Panc1 (cell line): ENCODE measurements around the gene OTOG. TPM values are rescaled to one million over a fixed set of nuclear protein-coding genes. Genes with fewer than 3 reads are reported as not detected.

Source experiments
- ATAC-seq: fragments of 200-7000 bp; cut with Tn5 transposase; 2 replicates; pipeline ENCODE4 v1.9.1; 2020; ENCODE audit warnings: mild to moderate bottlenecking, moderate library complexity
- BruUV-seq: library from RNA; stranded (reverse); fragments of 400-500 nt; replicated peaks from 2 replicates; lab custom pipeline; 2021; lab: Mats Ljungman, UMichigan
- CTCF ChIA-PET: fragments of 300-600 bp; sonication (Branson Sonifier 250); formaldehyde crosslinking; loops from one replicate; lab custom pipeline; 2022; ENCODE audit warnings: antibody characterized with exemption; lab: Charles Lee
- POLR2A ChIA-PET: fragments of 300-600 bp; sonication (Branson Sonifier 250); formaldehyde crosslinking; loops from one replicate; lab custom pipeline; 2022; ENCODE audit warnings: antibody characterized with exemption; lab: Charles Lee
- DNase-seq: peaks from one replicate; pipeline ENCODE4 v3.0.0-alpha.2; 2010; ENCODE audit warnings: low read depth, low spot score
- H3K27ac ChIP-seq: 2 replicates; pipeline ENCODE4 v1.5.1; 2011; ENCODE audit warnings: mild to moderate bottlenecking, low read length, inconsistent platforms
- H3K27me3 ChIP-seq: fragments of 200-500 bp; sonication (Bioruptor generic); 2 replicates; pipeline ENCODE4 v1.6.0; 2014; ENCODE audit warnings: low read length, inconsistent platforms; ENCODE audit not compliant: control insufficient read depth, insufficient read depth
- H3K36me3 ChIP-seq: fragments of 200-500 bp; sonication (Bioruptor generic); 2 replicates; pipeline ENCODE4 v1.5.1; 2014; ENCODE audit warnings: inconsistent platforms, mild to moderate bottlenecking, low read length, moderate library complexity; ENCODE audit not compliant: control insufficient read depth, insufficient read depth
- H3K4me1 ChIP-seq: 2 replicates; pipeline ENCODE4 v1.5.1; 2011; ENCODE audit warnings: inconsistent platforms, mild to moderate bottlenecking, low read length, moderate library complexity; ENCODE audit not compliant: control insufficient read depth, insufficient read depth
- H3K4me3 ChIP-seq, 2 experiments: 2 replicates each; pipeline ENCODE4 v1.5.1; 2011 to 2012; ENCODE audit warnings: low read depth in 2 of 2, low read length in 2 of 2, mild to moderate bottlenecking in 2 of 2, inconsistent platforms in 1 of 2, moderate library complexity in 1 of 2
- H3K9me3 ChIP-seq: fragments of 200-500 bp; sonication (Bioruptor generic); 2 replicates; pipeline ENCODE4 v1.5.1; 2014; ENCODE audit warnings: low read depth, mild to moderate bottlenecking, inconsistent platforms, low read length, moderate library complexity; ENCODE audit not compliant: control insufficient read depth, insufficient read depth
- POLR2AphosphoS5 ChIP-seq: IDR thresholded peaks from 2 replicates; pipeline ENCODE4 v1.6.1; 2012; ENCODE audit warnings: mild to moderate bottlenecking, low read depth, low read length, moderate library complexity
- SIN3A ChIP-seq: IDR thresholded peaks from 2 replicates; pipeline ENCODE4 v1.6.1; 2012; ENCODE audit warnings: low read depth, mild to moderate bottlenecking, low read length, moderate library complexity, borderline replicate concordance; ENCODE audit not compliant: insufficient read depth
- TCF7L2 ChIP-seq: IDR thresholded peaks from 2 replicates; pipeline ENCODE4 v1.6.1; 2011; ENCODE audit warnings: mild to moderate bottlenecking, low read depth, low read length, inconsistent platforms
- in situ Hi-C: cut with HindIII; loops from 2 replicates; pipeline ENCODE4 v1.10.0; 2016; ENCODE audit warnings: low sequenced_read_pairs, low pct_unique_long_range_greater_than_20kb
- intact Hi-C: fragments of 100-400 bp; cut with micrococcal nuclease; formaldehyde crosslinking; loops from one replicate; pipeline ENCODE4 v1.10.0; 2022; ENCODE audit not compliant: unreplicated experiment
- total RNA-seq: library from RNA; stranded (reverse); gene quantifications from one replicate; pipeline ENCODE4 v1.2.1, GENCODE V29; 2021; ENCODE audit not compliant: unreplicated experiment
- TF ChIP-seq, protein P1 (sequence below), 2 experiments: IDR thresholded peaks; 2 replicates each; pipeline ENCODE4 v1.6.1; 2011 to 2012; ENCODE audit warnings: low read depth in 2 of 2, control low read depth in 1 of 2, low read length in 1 of 2, mild to moderate bottlenecking in 1 of 2, moderate library complexity in 1 of 2; ENCODE audit not compliant: insufficient read depth in 1 of 2
- TF ChIP-seq, protein P2 (sequence below): fragments of 450-650 bp; IDR thresholded peaks from 2 replicates; pipeline ENCODE4 v1.5.1; 2017; ENCODE audit warnings: mild to moderate bottlenecking

Gene OTOG
- total RNA-seq, 1 experiment from 2014 or later: not detected

DNA sequence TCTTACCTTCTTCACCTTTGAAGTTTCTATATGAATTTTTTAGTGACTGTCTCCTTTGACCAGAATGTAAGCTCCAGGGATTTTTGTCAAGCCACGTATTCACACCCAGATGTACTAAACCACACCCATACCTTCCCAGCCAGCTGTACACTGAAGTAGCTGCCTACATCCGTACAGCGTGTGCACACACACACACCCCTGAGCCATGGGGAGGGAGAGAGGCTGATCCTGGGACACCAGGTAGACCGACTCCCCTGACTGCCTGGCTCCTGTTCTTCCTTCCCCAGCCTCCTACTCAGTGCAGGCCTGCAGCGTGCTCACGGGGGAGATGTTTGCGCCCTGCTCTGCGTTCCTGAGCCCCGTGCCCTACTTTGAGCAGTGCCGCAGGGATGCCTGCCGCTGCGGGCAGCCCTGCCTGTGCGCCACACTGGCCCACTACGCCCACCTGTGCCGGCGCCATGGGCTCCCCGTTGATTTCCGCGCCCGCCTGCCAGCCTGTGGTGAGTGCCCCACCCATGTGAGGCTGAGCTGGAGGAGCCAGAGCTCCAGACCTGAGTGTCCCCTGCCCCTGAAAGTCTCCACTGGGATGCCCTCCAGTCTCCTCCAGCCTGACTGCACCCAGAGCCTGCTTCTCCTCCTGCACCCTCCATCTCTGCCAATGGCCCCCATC is 25.9 kb downstream of the OTOG start:
- Histone ChIP-seq H3K4me3 (no peak overlapping the region), H3K4me1 (no peaks in the 10 kb centered on the region), H3K9me3 (no peaks in the 10 kb centered on the region), H3K36me3 (no peaks in the 10 kb centered on the region), H3K27me3 (no peaks in the 10 kb centered on the region), H3K27ac (no peak overlapping the region)
- CTCF ChIA-PET: no interaction called here
- POLR2A ChIA-PET: no interaction called here
- ATAC-seq (no peak), DNase-seq (no peak)
- no TSS peak for BruUV-seq
- intact Hi-C loops (no loop called here), in situ Hi-C loops (no loop called here)
- TF ChIP-seq, protein P1, sequence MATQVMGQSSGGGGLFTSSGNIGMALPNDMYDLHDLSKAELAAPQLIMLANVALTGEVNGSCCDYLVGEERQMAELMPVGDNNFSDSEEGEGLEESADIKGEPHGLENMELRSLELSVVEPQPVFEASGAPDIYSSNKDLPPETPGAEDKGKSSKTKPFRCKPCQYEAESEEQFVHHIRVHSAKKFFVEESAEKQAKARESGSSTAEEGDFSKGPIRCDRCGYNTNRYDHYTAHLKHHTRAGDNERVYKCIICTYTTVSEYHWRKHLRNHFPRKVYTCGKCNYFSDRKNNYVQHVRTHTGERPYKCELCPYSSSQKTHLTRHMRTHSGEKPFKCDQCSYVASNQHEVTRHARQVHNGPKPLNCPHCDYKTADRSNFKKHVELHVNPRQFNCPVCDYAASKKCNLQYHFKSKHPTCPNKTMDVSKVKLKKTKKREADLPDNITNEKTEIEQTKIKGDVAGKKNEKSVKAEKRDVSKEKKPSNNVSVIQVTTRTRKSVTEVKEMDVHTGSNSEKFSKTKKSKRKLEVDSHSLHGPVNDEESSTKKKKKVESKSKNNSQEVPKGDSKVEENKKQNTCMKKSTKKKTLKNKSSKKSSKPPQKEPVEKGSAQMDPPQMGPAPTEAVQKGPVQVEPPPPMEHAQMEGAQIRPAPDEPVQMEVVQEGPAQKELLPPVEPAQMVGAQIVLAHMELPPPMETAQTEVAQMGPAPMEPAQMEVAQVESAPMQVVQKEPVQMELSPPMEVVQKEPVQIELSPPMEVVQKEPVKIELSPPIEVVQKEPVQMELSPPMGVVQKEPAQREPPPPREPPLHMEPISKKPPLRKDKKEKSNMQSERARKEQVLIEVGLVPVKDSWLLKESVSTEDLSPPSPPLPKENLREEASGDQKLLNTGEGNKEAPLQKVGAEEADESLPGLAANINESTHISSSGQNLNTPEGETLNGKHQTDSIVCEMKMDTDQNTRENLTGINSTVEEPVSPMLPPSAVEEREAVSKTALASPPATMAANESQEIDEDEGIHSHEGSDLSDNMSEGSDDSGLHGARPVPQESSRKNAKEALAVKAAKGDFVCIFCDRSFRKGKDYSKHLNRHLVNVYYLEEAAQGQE (IDR thresholded peaks at IDR 0.05; ENCODE audit: insufficient read depth in 1 of 2, low read depth in 2 of 2, low read length in 1 of 2): no peak
- no peak for TF ChIP-seq POLR2AphosphoS5
- TF ChIP-seq, protein P2, sequence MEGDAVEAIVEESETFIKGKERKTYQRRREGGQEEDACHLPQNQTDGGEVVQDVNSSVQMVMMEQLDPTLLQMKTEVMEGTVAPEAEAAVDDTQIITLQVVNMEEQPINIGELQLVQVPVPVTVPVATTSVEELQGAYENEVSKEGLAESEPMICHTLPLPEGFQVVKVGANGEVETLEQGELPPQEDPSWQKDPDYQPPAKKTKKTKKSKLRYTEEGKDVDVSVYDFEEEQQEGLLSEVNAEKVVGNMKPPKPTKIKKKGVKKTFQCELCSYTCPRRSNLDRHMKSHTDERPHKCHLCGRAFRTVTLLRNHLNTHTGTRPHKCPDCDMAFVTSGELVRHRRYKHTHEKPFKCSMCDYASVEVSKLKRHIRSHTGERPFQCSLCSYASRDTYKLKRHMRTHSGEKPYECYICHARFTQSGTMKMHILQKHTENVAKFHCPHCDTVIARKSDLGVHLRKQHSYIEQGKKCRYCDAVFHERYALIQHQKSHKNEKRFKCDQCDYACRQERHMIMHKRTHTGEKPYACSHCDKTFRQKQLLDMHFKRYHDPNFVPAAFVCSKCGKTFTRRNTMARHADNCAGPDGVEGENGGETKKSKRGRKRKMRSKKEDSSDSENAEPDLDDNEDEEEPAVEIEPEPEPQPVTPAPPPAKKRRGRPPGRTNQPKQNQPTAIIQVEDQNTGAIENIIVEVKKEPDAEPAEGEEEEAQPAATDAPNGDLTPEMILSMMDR: no peak
- no peak for TF ChIP-seq TCF7L2

DNA sequence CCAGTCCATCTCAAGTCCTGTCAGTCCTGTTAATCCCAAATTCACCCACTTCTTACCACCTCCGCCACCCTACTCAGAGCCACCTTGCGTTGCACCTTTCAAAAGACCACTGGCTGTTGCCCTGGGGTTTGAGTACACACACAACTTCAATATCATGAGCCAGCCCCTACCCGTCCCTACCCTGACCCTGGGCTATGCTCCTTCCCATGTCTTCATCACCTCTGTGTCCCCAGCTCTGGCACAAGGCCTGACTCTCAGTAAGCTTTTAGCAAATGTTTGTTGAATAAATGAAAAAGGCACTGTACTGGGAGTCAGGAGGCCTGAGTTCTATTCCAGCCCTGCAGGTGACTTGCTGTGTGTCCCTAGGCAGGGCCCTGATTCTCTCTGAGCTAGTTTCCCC is 26.5 kb downstream of the OTOG start:
- in situ Hi-C loops (no loop called here), intact Hi-C loops (no loop called here)
- POLR2A ChIA-PET: no interaction called here
- Histone ChIP-seq H3K4me3 (no peak overlapping the region), H3K27ac (no peak overlapping the region), H3K36me3 (no peaks in the 10 kb centered on the region), H3K9me3 (no peaks in the 10 kb centered on the region), H3K27me3 (no peaks in the 10 kb centered on the region), H3K4me1 (no peaks in the 10 kb centered on the region)
- BruUV-seq: no TSS peak
- TF ChIP-seq POLR2AphosphoS5 (no peak), TCF7L2 (no peak), SIN3A (no peak)
- TF ChIP-seq, protein P1 (IDR thresholded peaks at IDR 0.05; ENCODE audit: insufficient read depth in 1 of 2, low read depth in 2 of 2, low read length in 1 of 2): no peak
- ATAC-seq: no peak
- CTCF ChIA-PET: no interaction called here
- DNase-seq: no peak
